GM18867 (cell line): ENCODE measurements around the gene SLC19A3.
"Not testable (repeated sequence)": the region's sequence is repeated elsewhere in the genome, so short reads cannot be mapped to it uniquely, and the experiment has no call there.

ENCODE experiments used
- ATAC-seq: cut with Tn5 transposase; IDR thresholded peaks from one replicate; pipeline ENCODE4 v1.9.1; 2021; ENCODE audit warnings: mild to moderate bottlenecking, moderate library complexity; ENCODE audit not compliant: unreplicated experiment

SLC19A3 gene

DNA sequence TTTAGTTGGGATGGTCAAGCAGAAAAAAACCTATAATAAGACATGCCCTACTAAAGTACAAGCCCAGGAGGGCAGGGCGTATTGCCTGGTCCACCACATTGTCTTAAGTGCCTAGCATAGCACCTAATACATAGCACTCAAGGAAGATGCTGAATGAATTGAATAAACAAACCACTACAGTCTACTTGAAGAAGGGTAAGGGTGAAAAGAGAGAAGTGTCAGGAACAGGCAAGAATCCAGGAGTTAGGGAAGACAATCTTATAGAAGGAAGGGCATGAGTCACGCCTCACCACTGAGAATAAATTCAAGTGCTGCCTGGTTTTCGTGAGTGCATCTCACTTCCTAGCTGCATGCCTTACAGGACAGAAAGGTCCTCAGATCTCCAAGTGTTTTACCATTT is 13.9 kb downstream of the SLC19A3 start:
- no peak for ATAC-seq

DNA sequence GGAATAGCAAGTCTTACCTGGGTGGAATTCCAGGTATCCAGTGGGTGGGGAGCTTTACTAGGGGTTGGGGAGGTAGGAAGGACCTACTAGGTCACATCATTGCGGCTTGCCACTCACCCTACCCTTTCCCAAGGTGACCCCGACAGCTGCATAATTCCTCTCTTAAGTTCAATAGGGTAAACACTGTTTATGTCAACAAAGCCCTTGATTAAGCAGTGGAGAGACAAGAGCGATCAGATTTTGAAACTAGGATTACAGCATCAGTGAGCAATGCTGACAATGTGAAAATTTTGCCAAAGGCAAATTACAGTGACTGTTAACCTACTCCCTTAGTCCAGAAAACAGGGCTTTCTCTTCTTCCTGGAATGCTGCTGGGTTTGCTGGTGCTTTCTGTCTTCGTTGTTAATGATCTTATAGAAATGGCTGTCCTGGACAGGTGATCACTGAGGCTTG is 14.5 kb downstream of the SLC19A3 start:
- no peak for ATAC-seq

DNA sequence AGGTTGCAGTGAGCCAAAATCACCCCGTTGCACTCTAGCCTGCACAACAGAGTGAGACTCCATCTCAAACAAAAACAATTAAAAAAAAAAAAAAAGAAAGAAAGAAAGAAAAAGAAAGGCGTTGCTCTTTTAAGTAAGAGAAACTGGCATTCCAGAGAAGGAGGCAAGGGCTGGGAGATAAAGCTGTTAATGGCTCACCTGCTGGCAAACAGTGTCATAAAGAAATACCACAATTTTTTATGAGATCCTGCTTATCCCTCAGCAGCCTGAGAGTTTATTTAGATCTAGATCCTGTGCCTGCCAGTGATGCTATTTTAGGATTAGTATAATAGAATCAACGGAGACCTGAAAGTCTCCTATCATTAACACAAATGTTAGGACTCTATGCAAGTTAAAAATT is 16.3 kb downstream of the SLC19A3 start:
- no peak for ATAC-seq

DNA sequence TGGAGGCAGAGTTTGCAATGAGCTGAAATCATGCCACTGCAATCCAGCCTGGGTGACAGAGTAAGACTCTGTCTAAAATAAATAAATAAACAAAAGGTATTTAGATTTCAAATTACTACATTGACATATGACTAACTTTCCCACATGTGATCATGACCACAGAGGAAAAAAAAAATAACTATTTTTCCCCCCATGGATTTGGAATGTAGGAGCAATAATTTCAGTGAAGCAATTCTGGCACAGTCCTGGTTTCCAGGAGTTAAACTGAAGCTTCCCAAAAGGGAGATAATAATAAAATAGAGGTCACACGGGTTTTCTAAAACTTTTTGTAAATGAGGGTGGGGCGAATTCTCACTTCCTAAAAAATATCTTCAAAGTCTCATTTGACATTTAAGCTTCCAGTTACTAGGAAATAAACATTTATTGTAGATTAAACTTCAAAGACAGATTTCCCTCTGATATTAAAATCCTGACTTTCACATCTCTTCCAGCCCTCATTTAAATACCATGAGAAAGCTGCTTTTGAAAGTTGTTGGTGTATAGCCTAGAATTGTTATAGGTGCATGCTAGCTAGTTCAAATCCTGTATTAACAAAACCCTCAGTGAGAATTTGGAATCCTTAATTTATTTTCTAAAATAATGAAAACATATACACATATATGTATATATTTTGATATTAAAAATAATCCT is 20.7 kb downstream of the SLC19A3 start:
- ATAC-seq, result no peak

DNA sequence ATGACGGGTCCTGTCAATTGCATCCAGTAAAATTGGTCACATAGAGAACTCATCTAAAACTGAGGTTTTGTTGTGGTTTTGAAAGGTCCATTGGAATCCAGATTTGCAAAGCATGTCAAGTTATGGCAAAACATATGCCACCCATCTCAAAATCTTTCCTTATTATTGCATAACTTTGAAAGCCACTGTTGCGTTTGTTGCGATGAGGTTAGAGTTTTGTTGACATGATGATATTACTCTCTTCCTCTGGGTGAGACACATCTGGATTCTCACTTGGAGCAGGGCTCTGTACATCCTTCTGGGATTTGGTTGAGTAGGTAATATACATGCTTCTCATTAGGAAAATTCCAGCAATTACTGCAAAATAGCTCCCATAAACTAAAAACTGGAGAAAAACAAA is 30.6 kb downstream of the SLC19A3 start:
- no peak for ATAC-seq

DNA sequence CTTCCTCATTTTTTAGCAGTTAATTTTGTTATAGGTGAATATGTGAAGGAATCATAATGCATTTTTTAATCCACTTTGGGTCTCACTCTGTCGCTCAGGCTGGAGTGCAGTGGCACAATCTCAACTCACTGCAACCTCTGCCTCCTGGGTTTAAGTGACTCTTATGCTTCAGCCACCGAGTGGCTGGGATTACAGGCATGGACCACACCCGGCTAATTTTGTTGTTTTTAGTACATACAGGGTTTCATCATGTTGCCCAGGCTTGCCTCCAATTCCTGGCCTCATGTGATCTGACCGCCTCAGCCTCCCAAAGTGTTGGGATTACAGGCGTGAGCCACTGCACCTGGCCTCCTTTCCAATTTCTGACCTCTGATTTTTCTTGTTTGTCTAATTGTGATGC is 33.6 kb downstream of the SLC19A3 start:
- no peak for ATAC-seq

DNA sequence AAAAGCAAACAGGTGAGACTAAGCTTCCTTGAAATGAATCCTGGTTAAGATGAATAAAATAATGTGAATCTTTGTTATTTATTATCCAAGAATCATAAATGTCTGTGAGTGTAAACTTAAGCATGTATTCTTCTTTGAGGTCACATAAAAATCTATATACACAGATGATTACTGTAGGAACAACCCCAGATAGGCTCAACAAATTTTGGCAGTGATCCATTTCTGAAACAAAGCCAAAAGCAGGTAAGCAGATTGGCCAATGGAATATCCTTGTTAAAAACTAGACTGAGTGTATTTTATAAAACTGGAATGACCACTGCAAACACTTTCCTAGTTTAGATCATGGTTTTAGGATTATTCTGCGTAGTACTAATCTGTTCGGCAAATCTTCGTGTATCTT is 39.9 kb downstream of the SLC19A3 start:
- no peak for ATAC-seq

DNA sequence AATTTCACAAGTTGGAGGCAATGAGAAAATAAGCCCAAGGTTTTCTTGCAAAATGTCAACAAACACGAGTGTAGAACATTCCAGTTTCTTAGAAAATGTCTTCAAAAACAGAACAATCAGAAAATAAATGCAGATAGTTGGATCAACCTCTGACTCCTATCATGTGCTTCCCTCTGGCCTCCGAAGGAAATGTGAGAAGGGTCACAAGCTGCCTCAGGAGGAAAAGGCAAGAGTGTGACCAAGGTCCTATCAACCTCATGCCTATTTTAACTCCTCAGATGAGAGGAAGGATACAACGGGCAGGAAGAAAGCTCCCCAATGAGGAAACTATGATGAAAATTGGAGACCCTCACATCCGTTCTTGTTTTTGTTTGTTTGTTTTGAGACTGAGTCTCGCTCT is 43.3 kb downstream of the SLC19A3 start:
- no peak for ATAC-seq

DNA sequence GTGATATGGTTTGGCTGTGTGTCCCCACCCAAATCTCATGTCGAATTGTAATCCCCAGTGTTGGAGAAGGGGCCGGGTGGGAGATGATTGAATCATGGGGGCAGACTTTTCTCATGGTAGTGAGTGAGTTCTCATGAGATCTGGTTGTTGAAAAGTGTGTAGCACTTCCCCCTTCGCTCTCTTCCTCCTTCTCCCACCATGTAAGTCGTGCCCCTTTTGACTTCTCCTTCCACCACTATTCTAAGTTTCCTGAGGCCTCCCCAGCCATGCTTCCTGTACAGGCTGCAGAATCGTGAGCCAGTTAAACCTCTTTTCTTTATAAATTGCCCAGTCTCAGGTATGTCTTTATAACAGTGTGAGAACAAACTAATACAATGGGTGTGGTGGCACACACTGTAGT is 44.2 kb downstream of the SLC19A3 start:
- ATAC-seq, result not testable (repeated sequence)

DNA sequence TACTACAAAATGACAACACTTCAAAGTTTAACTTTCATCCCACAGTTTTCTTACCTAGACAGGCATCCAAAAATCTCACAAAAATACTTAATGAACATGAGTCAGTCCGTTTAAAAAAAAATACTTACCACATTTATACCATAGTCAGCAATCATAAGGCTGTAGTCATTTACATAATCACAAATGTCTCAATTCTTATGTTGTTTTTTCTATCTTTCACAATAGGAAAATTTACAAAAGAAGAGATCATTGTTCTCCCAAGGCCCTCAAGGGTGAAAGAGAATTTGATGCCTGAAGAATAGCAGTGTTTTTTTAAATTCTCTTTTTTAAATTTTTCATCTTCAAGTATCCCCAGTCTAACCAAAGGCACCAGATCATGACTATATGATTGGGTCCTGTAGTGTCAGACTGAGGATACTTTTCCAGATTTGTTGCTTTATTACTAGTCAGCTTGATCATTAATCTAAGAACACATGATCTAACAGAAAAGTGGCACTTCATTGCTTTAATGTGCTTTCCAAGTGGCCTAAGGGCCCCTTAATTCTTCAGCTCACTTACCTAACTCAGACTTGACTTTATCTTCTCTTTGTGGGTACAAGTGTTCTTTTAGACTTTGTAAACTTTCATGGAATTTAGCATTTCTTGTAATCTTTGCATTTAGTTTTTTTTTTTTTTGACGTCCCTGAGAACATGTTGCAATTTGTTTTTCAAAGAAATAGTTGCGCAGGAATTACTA is 46.5 kb downstream of the SLC19A3 start:
- ATAC-seq, result no peak

DNA sequence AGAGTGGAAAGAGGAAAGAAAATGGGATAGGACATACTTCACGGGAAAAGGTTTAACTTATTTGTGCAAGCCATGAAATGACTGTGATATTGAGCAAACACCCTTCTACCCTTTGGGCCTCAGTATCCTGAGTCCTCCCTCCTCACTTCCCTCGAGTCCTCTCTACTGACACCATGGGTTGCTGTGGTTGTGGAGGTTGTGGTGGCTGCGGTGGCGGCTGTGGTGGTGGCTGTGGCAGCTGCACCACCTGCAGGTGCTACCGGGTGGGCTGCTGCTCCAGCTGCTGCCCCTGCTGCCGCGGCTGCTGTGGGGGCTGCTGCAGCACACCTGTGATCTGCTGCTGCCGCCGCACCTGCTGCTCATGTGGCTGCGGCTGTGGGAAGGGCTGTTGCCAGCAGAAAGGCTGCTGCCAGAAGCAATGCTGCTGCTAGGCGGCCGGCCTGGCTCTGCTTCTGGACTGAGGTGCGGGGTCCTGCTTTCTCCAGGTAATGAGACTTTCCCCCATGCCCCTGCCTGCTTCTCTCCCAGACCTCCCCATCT is 51.1 kb downstream of the SLC19A3 start, which contains the start of gene SCYGR5:
TSS of gene SCYGR5 (plus strand) at position 174 of the 540 bp plus-strand sequence. CDS start at position 174, 0 bp downstream.
- not testable (repeated sequence) for ATAC-seq

DNA sequence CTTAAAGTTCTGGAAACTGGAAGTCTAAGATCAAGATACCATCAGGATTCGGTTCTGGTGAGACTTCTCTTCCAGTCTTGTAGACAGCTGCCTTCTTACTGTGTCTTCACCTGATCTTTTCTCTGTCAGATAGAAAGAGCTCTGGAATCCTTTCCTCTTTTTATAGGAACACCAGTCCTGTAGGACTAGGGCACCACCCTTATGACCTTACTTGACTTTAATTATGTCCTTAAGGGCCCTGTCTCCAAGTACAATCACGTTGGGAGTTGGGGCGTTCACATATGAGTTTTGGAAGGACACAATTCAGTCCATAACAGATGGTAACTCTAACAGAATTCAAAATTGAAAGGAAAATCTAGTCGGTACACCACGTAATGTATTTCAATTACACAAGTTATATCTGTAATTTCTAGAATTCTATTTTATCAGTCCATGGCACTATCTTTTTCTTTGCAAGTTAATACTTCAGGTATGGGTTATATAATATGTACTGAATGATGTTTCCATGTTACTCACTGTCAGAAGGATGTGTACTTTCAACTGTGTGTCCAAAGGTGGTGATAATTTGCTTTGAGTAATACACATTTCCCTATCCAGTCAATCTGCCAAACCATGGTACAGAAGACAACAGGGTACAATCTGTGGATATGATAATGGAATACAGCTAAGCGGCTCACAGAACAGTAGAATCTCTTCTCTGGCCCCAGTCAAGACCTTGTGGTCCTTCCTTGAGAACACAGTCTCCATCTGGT is 52.5 kb downstream of the SLC19A3 start:
- ATAC-seq, result no peak

DNA sequence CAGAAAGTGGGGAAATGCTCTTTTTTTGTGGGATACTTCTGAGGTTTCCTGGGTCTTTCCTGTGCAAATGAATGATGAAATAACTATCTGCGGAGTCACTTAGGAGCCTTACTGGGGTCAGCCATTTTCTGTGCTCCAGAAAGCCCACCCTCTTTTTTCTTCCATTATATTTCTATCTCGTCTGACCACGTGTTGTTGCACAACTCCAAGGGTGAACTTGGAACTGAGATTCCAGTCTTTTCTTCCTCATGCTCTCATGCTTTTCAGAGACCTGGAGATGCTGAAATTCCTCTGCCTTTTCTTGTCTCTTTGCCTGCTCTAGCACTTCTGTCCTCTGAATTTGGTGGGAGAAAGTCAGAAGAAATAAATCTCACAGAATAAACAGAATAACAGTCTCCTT is 56.0 kb downstream of the SLC19A3 start:
- no peak for ATAC-seq

DNA sequence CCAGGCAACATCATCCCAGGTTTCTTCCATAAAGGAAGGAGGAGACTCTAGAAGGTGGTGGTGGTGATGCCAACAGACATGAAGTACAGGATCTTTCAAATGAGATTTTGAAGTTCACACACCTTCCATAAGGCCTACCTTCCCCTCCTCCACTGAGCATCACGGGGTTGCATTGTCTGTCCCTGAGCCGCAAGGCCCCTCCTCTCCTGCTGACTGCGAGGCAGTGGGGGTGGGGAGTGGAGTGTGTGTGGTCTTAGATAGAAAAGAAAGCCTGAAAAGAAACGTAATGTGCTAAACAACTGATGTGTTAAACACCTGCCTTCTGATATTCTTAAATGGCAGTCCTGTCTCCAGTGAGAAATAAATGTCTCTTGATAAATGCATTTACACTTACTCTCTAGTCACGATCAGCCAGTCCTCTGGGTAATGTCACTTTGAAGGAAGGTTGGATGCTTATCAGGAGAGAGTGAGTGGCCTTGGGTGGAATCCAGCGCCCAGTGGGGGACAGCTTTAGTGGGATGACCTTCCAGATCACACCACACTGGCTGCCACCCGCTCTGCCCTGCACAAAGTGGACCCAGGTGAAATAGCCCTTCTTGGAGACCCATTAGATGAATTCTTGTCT is 56.7 kb downstream of the SLC19A3 start:
- no peak for ATAC-seq

DNA sequence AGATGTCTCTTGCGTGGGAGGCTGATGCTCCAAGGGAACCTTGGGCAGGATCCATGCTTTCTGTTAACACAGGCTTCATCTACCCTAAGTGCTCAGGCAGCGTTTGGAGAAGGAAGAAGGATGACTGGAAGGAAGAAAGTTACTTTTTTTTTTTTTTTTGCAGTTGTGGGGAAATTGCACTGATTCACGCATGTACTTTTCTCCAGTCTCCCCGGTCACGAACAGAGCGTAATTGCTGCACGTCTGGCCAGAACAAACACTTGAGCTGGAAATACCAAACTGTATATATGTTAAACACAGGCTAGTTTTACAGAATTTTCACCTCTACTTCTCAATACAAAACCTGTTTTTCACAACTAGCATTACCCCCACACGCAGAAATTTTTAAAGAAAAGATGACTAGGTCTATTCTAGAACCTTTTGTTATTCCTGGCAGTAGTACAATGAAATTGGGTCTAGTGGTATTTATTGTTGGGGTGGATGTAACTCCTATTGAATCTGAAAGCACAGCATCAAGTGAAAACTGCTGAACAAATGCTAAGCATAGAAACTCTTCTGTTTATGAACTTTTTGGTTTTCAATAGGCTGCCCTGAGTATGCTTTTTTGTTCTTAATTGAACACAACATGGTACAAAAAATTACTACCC is 60.5 kb downstream of the SLC19A3 start:
- ATAC-seq, result no peak

DNA sequence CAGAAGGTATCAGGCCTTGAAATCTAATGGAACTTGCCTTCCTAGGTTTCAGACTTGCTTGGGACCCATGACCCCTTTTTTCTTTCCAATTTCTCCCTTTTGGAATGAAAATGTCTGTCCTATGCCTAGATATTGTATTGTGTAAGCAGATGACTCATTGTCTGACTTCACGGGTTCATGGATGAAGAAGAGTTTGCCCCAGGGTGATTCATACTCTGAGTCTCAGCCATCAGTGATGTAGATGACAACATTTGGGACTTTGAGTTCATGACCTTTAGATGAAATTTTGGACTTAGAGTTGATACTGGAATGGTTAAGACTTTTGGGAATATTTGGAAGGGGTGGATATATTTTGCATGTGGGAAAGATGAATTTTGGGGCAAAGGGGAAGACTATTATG is 62.4 kb downstream of the SLC19A3 start:
- ATAC-seq, result no peak

DNA sequence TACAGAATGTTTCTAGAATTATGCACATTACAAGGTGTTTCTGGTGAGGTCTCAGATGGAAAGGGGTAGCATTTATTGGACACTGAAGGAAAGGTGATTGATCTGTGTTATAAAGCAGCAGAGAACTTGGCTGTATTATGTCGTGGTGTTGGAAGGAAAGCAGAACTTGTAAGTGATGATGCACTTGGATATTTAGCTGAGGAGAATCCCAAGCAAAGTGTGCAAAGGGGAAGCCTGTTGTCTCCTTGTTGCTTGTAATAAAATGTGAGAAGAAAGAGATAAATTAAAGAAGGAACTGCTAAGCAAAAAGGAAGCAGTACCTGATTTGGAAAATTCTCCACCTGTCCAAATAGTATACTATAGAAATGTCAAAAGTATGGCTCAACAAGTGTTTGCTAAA is 63.4 kb downstream of the SLC19A3 start:
- ATAC-seq, result no peak

DNA sequence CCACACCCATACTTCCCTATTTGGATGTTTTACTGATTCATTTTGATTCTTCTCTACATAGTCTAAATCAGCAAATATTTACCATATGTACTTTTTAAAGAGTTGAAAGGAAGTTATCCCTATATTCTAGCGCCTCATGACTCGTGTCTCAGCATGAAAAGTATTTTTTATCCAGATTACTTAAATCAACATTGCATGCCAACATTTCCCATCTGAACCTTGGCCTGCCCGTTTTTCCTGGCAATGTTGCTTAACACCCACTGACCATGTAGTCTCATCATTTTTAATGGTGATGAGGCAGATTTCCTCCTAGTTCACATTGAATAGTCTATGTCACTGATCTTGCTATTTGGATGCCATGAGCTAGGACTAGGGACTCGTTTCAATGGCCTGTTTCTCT is 64.4 kb downstream of the SLC19A3 start:
- ATAC-seq, result no peak

DNA sequence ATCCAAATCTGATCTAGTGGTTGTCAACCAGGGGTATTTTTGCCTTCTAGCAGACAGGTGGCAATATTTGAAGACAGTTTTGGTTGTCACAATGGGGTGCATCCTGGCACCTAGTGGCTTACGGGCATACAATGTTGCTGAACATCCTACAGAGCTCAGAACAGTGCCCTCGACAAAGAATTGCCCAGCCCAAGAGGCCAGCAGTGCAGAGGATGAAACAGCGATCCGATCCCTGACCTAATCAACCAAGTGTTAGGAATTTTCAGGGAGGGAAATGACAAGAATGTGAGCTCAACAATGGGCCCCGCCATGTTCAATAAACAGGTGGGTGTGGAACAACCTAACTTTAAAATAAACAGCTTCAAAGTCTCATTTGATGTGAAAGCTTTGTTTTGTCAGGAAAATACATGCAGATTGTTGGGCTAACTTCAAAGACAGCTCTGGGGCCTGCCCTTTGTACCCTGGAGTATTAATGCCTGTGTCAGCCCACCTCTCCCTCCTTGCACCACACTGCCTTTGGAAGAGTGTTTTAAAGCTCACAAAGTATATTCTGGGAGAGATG is 73.8 kb downstream of the SLC19A3 start:
- ATAC-seq, result no peak

DNA sequence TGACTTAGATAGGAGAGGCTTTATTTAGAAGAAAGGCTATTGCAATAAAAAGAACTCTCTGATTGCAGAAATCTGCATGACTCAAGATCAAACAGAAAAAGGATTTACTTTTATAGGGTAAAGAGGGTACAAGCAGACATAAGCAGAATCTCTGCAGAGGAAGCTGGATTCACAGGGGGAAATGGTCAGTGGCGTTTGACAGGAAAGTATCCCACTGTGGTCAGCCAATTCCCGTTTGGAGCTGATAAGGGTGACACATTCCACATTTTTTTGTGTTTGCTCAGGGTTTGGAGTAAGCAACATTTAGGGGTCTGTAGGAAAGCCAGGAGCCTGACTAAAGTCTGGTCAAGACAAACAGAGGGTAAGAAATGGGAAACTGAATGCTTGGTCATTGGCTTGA is 75.2 kb downstream of the SLC19A3 start:
- ATAC-seq, result no peak
